Stimulated activated naive CD8-positive, alpha-beta T cell treated with anti-CD3 and anti-CD28 coated beads, Interleukin-15, amount 100 ng/mL, for 72 hours (primary cell): Measurements from ENCODE around the gene ITCH.
A peak's percentile ranks its signal among the peaks of the same experiment; 100 is the strongest.
"Not testable (repeated sequence)": the region's sequence is repeated elsewhere in the genome, so short reads cannot be mapped to it uniquely, and the experiment has no call there.

ENCODE experiments used
- ATAC-seq: fragments of 150-1000 bp; cut with Tn5 transposase; 2 replicates; pipeline ENCODE4 v1.10.0; 2021; ENCODE audit warnings: mild to moderate bottlenecking, moderate library complexity
- DNase-seq, 2 donors: peaks; one replicate each; pipeline ENCODE4 v3.0.0; 2021 to 2022
- H3K27ac Mint-ChIP-seq, 2 donors: one replicate each; pipeline ENCODE4 v1.8.0; 2022; ENCODE audit warnings: mild to moderate bottlenecking in 2 of 2, mixed read lengths in 2 of 2, moderate library complexity in 2 of 2
- H3K27me3 Mint-ChIP-seq: one replicate; pipeline ENCODE4 v1.8.0; 2022; ENCODE audit warnings: mixed read lengths
- H3K4me1 Mint-ChIP-seq: one replicate; pipeline ENCODE4 v1.8.0; 2022; ENCODE audit warnings: mild to moderate bottlenecking, mixed read lengths
- H3K4me3 Mint-ChIP-seq, 2 donors: one replicate each; pipeline ENCODE4 v1.8.0; 2022; ENCODE audit warnings: mild to moderate bottlenecking in 2 of 2, mixed read lengths in 2 of 2, moderate library complexity in 1 of 2
- H3K9me3 Mint-ChIP-seq, 2 donors: one replicate each; pipeline ENCODE4 v1.8.0; 2022; ENCODE audit warnings: mixed read lengths in 2 of 2

ITCH gene

DNA sequence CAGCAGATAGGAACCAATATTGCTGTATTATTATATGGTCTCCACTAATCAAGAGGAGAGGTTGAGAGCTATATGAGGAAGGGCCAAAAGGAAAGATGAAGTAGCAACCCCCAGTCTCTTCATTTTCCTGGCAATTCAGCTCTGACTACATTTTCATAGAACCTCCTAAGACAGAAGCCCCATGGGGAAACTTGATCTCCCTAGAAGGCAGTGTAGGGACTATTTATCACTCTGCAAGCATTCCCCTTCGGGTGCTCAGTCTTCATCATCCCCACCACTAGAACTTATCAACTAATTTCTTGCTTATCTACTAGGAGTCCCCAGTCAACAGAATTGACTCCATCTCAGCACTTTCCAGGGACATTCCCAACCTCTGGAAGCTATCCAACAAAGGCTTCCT, 25.5 kb upstream of the ITCH start:
- Mint-ChIP-seq H3K4me1 (no peaks in the 10 kb centered on the region), H3K27me3 (no peaks in the 10 kb centered on the region), H3K4me3 (no peak overlapping the region), H3K27ac (no peak overlapping the region), H3K9me3 (no peaks in the 10 kb centered on the region)
- ATAC-seq (no peak), DNase-seq (no peak)

GRCh38 chr20:34337982-34338726, 24.9 kb upstream of the ITCH start:
- no peaks in the 10 kb centered on the region for H3K4me1 Mint-ChIP-seq
- no peaks in the 10 kb centered on the region for H3K9me3 Mint-ChIP-seq
- DNase-seq = no peak
- no peak for ATAC-seq
- H3K4me3 Mint-ChIP-seq = no peak overlapping the region
- H3K27ac Mint-ChIP-seq = peak overlapping the region in 1 of 2 donors; percentile 67
- H3K27me3 Mint-ChIP-seq = no peaks in the 10 kb centered on the region

DNA sequence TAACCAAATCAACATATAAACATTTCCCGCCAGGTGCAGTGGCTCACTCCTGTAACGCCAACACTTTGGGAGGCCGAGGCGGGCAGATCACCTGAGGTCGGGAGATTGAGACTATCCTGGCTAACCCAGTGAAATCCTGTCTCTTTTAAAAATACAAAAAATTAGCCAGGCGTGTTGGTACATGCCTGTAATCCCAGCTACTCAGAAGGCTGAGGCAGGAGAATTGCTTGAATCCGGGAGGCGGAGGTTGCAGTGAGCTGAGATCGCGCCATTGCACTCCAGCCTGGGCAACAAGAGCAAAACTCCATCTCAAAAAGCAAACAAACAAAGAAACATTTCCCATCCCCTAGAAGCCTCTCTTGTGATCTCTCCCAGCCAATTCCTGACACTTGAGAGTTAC, 22.3 kb upstream of the ITCH start:
- H3K27me3 Mint-ChIP-seq, H3K27ac Mint-ChIP-seq, DNase-seq: not testable (repeated sequence)

GRCh38 chr20:34341199-34341598, 21.9 kb upstream of the ITCH start:
- H3K27ac Mint-ChIP-seq = peak overlapping the region in 1 of 2 donors; percentile 59
- DNase-seq, H3K4me3 Mint-ChIP-seq, H3K27me3 Mint-ChIP-seq, H3K9me3 Mint-ChIP-seq, H3K4me1 Mint-ChIP-seq, ATAC-seq: not testable (repeated sequence)

More for the DNA sequence above, 22.3 kb upstream of the ITCH start:
- H3K9me3 Mint-ChIP-seq, H3K4me3 Mint-ChIP-seq, H3K4me1 Mint-ChIP-seq, ATAC-seq: not testable (repeated sequence)

DNA sequence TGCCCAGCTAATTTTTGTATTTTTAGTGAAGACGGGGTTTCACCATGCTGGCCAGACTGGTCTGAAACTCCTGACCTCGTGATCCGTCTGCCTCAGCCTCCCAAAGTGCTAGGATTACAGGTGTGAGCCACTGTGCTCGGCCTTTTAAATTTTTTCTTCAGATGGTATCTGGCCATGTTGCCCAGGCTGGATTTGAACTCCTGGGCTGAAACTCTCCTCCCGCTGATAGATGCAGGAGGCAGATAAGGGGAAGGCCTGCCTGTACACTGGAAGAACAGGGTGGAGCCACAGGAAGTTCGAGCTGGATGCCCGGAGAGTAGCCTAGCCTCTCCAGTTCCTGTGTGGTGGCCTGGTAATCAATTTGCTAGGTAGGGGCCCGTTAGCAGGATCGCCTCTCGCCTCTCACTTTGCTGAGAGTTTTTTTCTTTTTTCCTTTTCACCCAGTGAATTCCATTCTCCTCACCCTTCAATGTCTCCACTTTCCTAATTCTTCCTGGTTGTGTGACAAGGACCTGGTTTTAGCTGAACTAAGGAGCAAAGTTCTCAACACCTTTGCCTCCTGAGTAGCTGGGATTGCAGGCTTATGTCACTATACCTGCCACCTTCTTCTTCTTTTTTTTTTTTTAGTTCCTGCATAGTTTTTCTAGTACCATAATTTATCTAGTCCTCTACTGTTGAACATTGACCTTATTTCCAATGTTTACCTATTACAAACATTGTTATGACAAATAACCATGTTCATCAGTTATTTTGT, 19.4 kb upstream of the ITCH start:
- Mint-ChIP-seq H3K27me3 (no peaks in the 10 kb centered on the region), H3K4me1 (no peaks in the 10 kb centered on the region), H3K27ac (no peak overlapping the region), H3K9me3 (no peaks in the 10 kb centered on the region), H3K4me3 (no peak overlapping the region)
- ATAC-seq (no peak), DNase-seq (no peak)

DNA sequence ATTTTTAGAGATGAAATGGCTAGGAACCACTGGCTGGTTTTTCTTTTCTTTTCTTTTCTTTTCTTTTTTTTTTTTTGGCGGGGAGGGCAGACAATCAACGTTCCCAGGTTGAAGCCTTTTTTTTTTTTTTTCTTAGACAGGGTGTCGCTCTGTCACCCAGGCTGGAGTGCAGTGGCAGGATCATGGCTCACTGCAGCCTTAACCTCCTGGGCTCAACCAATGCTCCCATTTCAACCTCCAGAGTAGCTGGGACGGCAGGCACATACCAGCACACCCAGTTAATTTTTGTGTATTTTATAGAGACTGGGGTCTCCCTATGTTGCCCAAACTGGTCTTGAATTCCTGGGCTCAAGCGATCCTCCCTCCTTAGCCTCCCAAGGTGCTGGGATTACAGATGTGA, 18.8 kb upstream of the ITCH start:
- Mint-ChIP-seq H3K27ac (no peak overlapping the region), H3K4me3 (no peak overlapping the region), H3K4me1 (no peaks in the 10 kb centered on the region), H3K27me3 (no peaks in the 10 kb centered on the region), H3K9me3 (no peaks in the 10 kb centered on the region)
- DNase-seq (no peak), ATAC-seq (no peak)

DNA sequence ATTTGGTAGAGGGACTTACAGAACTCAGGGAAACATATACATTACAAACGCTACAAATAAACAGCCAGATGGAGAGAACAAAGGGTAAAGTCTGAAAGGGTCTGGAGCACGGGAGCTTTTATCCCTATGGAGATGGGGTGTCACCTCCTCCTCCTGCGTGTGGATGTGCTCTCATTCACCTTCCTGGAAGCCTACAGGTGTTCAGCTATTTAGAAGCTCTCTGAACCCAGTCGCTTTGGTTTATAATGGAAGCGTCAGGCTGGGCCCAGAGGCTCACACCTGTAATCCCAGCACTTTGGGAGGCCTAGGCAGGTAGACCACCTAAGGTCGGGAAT, 17.7 kb upstream of the ITCH start:
- H3K9me3 Mint-ChIP-seq = no peaks in the 10 kb centered on the region
- ATAC-seq (no peak), DNase-seq (no peak)
- H3K4me1 Mint-ChIP-seq = no peaks in the 10 kb centered on the region
- no peaks in the 10 kb centered on the region for H3K27me3 Mint-ChIP-seq
- no peak overlapping the region for H3K4me3 Mint-ChIP-seq
- H3K27ac Mint-ChIP-seq = no peak overlapping the region

- DNase-seq, H3K27ac Mint-ChIP-seq, ATAC-seq, H3K4me1 Mint-ChIP-seq, H3K9me3 Mint-ChIP-seq, H3K27me3 Mint-ChIP-seq, H3K4me3 Mint-ChIP-seq: not testable (repeated sequence)
Measured at GRCh38 chr20:34345839-34346532, 17.1 kb upstream of the ITCH start.

DNA sequence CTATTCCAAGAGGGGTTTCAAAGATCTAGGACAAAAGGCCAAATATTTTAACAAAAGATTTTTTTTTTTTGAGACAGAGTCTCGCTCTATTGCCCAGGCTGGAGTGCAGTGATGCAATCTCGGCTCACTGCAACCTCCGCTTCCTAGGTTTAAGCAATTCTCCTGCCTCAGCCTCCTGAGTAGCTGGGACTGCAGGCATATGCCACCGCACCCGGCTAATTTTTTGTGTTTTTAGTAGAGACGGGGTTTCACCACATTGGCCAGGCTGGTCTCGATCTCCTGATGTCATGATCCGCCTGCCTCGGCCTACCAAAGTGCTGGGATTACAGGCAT, 16.6 kb upstream of the ITCH start:
- H3K9me3 Mint-ChIP-seq, H3K27me3 Mint-ChIP-seq, H3K4me1 Mint-ChIP-seq, DNase-seq, H3K4me3 Mint-ChIP-seq, H3K27ac Mint-ChIP-seq, ATAC-seq: not testable (repeated sequence)

DNA sequence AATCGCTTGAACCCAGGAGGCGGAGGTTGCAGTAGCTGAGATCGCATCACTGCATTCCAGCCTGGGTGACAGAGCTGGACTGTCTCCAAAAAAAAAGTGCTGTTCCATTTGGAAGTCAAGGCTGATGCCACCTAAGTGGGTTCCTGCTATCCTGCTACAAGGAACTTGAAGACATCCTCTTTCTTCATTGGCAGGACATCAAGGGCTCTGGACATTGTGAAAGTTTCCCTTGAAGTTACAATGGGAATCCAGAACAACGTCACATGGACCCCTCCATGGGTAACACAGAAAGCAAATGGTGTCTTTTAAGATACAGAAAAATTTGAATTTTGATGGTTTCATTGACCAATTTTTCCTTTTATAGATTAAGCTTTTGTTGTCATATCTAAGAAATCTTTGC, 15.5 kb upstream of the ITCH start:
- no peaks in the 10 kb centered on the region for H3K4me1 Mint-ChIP-seq
- no peak overlapping the region for H3K4me3 Mint-ChIP-seq
- no peaks in the 10 kb centered on the region for H3K27me3 Mint-ChIP-seq
- ATAC-seq = no peak
- no peaks in the 10 kb centered on the region for H3K9me3 Mint-ChIP-seq
- no peak for DNase-seq
- no peak overlapping the region for H3K27ac Mint-ChIP-seq

- H3K27me3 Mint-ChIP-seq = no peaks in the 10 kb centered on the region
- DNase-seq (no peak), ATAC-seq (no peak)
- H3K27ac Mint-ChIP-seq = no peak overlapping the region
- H3K4me1 Mint-ChIP-seq = no peaks in the 10 kb centered on the region
- no peaks in the 10 kb centered on the region for H3K9me3 Mint-ChIP-seq
- no peak overlapping the region for H3K4me3 Mint-ChIP-seq
Measured at GRCh38 chr20:34350095-34350494, 13.0 kb upstream of the ITCH start.

- peak overlapping the region in 1 of 2 donors; percentile 5 for H3K27ac Mint-ChIP-seq
- ATAC-seq, DNase-seq, H3K27me3 Mint-ChIP-seq, H3K9me3 Mint-ChIP-seq, H3K4me1 Mint-ChIP-seq, H3K4me3 Mint-ChIP-seq: not testable (repeated sequence)
Measured at GRCh38 chr20:34353467-34353866, 9.6 kb upstream of the ITCH start.

- Mint-ChIP-seq H3K4me3 (no peak overlapping the region), H3K9me3 (no peaks in the 10 kb centered on the region), H3K27ac (no peak overlapping the region), H3K4me1 (no peaks in the 10 kb centered on the region), H3K27me3 (no peaks in the 10 kb centered on the region)
- DNase-seq (no peak), ATAC-seq (no peak)
Measured at GRCh38 chr20:34355427-34355826, 7.6 kb upstream of the ITCH start.

- not testable (repeated sequence) for H3K27me3 Mint-ChIP-seq, ATAC-seq, H3K27ac Mint-ChIP-seq, H3K9me3 Mint-ChIP-seq, H3K4me3 Mint-ChIP-seq, DNase-seq
- H3K4me1 Mint-ChIP-seq = peaks cover 17% of the 10 kb centered on the region
Measured at GRCh38 chr20:34359729-34360128, 3.3 kb upstream of the ITCH start.

DNA sequence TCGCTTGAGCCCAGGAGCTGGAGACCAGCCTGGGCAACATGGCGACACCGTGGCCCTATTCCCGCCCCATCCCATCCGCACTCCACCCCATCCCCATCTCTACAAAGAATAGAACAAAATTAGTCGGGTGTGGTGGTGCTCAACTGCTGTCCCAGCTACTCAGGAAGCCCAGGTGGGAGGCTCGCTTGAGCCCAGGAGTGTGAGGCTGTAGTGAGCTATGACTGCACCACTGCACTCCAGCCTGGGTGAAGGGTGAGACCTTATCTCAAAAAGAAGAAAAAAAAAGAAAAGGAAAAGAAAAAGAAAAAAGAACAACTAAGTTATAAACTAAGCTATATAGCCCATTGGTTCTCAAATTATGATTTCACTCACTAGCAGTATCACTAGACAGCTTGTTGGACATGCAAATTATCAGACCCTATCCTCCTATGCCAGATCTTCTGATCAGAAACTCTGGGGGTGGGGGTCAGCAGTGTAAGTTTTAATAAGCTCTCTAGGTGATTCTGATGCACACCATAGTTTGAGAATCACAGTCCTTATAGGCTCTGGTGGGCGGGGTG, 491 bp upstream of the ITCH start:
- H3K4me3 Mint-ChIP-seq = peak overlapping the region; percentile 86 to 93
- ATAC-seq = peak; percentile 41
- no peak for DNase-seq
- peaks cover 0 to 4% of the 10 kb centered on the region in 2 donors for H3K9me3 Mint-ChIP-seq
- H3K4me1 Mint-ChIP-seq = peaks cover 41% of the 10 kb centered on the region
- H3K27me3 Mint-ChIP-seq = no peaks in the 10 kb centered on the region
- peak overlapping the region; percentile 84 to 99 for H3K27ac Mint-ChIP-seq
